Nephron progenitor cell (in vitro differentiated cells): Measurements from ENCODE around the gene NBPF8.
"Not testable (repeated sequence)": the region's sequence is repeated elsewhere in the genome, so short reads cannot be mapped to it uniquely, and the experiment has no call there.

Experiments
- DNase-seq: peaks from one replicate; pipeline ENCODE4 v3.0.0; 2021
- H3K27ac Mint-ChIP-seq: 2 replicates; pipeline ENCODE4 v1.8.0; 2021; ENCODE audit warnings: mild to moderate bottlenecking, moderate library complexity, mixed read lengths
- H3K27me3 Mint-ChIP-seq: 2 replicates; pipeline ENCODE4 v1.8.0; 2021; ENCODE audit warnings: mild to moderate bottlenecking, low read depth, mixed read lengths; ENCODE audit not compliant: poor library complexity
- H3K36me3 Mint-ChIP-seq: 2 replicates; pipeline ENCODE4 v1.8.0; 2021; ENCODE audit warnings: low read depth, mixed read lengths
- H3K4me1 Mint-ChIP-seq: 2 replicates; pipeline ENCODE4 v1.8.0; 2021; ENCODE audit warnings: mixed read lengths
- H3K4me3 Mint-ChIP-seq: 2 replicates; pipeline ENCODE4 v1.8.0; 2021; ENCODE audit warnings: mild to moderate bottlenecking, moderate library complexity, mixed read lengths
- H3K9me3 Mint-ChIP-seq: 2 replicates; pipeline ENCODE4 v1.8.0; 2021; ENCODE audit warnings: mild to moderate bottlenecking, moderate library complexity, mixed read lengths

The NBPF8 gene, protein sequence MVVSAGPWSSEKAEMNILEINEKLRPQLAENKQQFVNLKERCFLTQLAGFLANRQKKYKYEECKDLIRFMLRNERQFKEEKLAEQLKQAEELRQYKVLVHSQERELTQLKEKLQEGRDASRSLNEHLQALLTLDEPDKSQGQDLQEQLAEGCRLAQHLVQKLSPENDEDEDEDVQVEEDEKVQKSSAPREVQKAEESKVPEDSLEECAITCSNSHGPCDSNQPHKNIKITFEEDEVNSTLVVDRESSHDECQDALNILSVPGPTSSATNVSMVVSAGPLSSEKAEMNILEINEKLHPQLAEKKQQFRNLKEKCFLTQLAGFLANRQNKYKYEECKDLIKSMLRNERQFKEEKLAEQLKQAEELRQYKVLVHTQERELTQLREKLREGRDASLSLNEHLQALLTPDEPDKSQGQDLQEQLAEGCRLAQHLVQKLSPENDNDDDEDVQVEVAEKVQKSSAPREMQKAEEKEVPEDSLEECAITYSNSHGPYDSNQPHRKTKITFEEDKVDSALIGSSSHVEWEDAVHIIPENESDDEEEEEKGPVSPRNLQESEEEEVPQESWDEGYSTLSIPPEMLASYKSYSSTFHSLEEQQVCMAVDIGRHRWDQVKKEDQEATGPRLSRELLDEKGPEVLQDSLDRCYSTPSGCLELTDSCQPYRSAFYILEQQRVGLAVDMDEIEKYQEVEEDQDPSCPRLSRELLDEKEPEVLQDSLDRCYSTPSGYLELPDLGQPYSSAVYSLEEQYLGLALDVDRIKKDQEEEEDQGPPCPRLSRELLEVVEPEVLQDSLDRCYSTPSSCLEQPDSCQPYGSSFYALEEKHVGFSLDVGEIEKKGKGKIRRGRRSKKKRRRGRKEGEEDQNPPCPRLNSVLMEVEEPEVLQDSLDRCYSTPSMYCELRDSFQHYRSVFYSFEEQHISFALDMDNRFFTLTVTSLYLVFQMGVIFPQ

GRCh38 chr1:120414911-120415480 is at the start of gene NBPF8:
TSS of gene NBPF8 (plus strand) at chr1:120415035. CDS start at chr1:120436523, 21,488 bp downstream.
- not testable (repeated sequence) for H3K4me1 Mint-ChIP-seq

DNA sequence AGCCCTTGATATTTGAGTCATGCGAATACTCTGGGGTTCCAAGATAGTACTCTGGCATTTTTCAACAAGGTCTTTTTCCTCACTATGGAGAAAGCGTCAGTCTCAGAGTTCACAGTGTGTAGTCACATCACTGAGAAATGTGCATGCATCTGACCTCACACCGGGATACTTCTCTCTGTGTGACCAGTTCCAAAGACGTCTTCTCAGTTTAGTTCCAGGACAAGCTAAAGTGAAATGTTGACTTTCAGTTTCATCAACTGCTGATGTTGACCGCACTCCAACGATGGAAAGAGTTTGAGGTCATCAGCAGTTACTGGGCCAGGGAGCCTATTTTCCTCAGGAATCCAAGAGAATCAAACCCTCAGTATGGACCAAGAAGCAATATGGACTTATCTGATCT is 47.1 kb upstream of the NBPF8 start:
- not testable (repeated sequence) for H3K9me3 Mint-ChIP-seq, H3K36me3 Mint-ChIP-seq, DNase-seq, H3K27me3 Mint-ChIP-seq, H3K4me3 Mint-ChIP-seq, H3K27ac Mint-ChIP-seq, H3K4me1 Mint-ChIP-seq

More at GRCh38 chr1:120414911-120415480, at the start of gene NBPF8:
- not testable (repeated sequence) for H3K36me3 Mint-ChIP-seq, H3K27me3 Mint-ChIP-seq, H3K27ac Mint-ChIP-seq, H3K9me3 Mint-ChIP-seq
- peak; percentile 74 for DNase-seq
- H3K4me3 Mint-ChIP-seq = peak within 1 kb of the TSS; percentile 93

GRCh38 chr1:120386651-120387050 is 28.2 kb upstream of the NBPF8 start:
- H3K9me3 Mint-ChIP-seq, H3K27ac Mint-ChIP-seq, H3K27me3 Mint-ChIP-seq, H3K4me3 Mint-ChIP-seq, DNase-seq, H3K4me1 Mint-ChIP-seq, H3K36me3 Mint-ChIP-seq: not testable (repeated sequence)

GRCh38 chr1:120388597-120389126 is 26.2 kb upstream of the NBPF8 start:
- not testable (repeated sequence) for H3K36me3 Mint-ChIP-seq, H3K27ac Mint-ChIP-seq, H3K27me3 Mint-ChIP-seq, H3K4me1 Mint-ChIP-seq, DNase-seq, H3K9me3 Mint-ChIP-seq, H3K4me3 Mint-ChIP-seq

GRCh38 chr1:120391365-120391764 is 23.5 kb upstream of the NBPF8 start:
- H3K4me1 Mint-ChIP-seq, H3K4me3 Mint-ChIP-seq, H3K27ac Mint-ChIP-seq, H3K36me3 Mint-ChIP-seq, DNase-seq, H3K27me3 Mint-ChIP-seq, H3K9me3 Mint-ChIP-seq: not testable (repeated sequence)

DNA sequence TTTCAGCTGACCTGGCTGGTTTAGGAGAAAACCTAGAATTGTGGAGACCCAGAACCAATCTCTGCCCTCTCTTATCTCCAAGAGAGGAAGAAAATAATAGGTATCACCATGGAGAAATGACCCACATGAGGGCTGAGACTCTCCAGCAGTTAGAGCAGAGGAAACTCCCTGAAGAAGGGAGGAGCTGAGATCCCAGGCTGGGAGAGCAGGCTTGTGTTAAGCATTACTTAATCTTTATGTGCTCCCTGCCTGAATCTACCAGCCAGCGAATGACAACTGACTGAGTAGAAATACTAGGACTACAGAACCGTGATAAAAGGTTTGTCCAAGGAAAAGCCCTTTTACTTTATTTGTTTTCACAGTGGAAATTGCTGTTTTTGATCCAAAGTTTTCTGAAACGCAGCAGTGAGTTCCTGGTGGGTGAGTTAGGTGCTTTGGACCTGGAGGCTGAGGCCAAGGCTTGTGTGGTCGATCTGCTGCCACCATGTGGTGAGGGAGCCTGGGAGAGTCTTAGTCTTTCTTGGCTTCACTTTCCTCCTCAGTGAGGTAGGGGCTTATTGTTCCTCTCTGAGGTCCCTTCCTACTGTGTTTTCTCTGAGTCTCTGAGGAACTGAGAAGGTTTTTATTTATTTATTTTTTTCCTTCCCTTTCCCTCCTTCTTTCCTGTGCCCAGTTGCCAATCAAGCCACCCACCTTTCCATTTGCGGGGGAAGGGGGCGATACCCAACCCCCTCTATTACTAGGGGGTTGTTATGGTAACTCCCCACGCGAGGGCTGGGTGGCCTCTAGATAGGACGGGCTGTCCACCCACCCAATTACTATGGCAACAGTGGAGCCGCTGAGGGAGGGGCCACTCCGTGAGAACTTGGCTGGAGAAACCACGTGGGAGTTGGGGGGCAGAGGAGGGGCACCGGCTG is 21.3 kb upstream of the NBPF8 start:
- DNase-seq = peak; percentile 4
- H3K36me3 Mint-ChIP-seq, H3K4me1 Mint-ChIP-seq, H3K9me3 Mint-ChIP-seq, H3K4me3 Mint-ChIP-seq, H3K27ac Mint-ChIP-seq, H3K27me3 Mint-ChIP-seq: not testable (repeated sequence)

- H3K27me3 Mint-ChIP-seq, H3K9me3 Mint-ChIP-seq, DNase-seq, H3K27ac Mint-ChIP-seq, H3K4me3 Mint-ChIP-seq, H3K4me1 Mint-ChIP-seq, H3K36me3 Mint-ChIP-seq: not testable (repeated sequence)
Observed at GRCh38 chr1:120405348-120405747, 9.5 kb upstream of the NBPF8 start.

GRCh38 chr1:120414451-120414850 is 384 bp upstream of the NBPF8 start:
- not testable (repeated sequence) for H3K4me3 Mint-ChIP-seq, H3K36me3 Mint-ChIP-seq, H3K27me3 Mint-ChIP-seq, DNase-seq, H3K4me1 Mint-ChIP-seq, H3K9me3 Mint-ChIP-seq, H3K27ac Mint-ChIP-seq

DNA sequence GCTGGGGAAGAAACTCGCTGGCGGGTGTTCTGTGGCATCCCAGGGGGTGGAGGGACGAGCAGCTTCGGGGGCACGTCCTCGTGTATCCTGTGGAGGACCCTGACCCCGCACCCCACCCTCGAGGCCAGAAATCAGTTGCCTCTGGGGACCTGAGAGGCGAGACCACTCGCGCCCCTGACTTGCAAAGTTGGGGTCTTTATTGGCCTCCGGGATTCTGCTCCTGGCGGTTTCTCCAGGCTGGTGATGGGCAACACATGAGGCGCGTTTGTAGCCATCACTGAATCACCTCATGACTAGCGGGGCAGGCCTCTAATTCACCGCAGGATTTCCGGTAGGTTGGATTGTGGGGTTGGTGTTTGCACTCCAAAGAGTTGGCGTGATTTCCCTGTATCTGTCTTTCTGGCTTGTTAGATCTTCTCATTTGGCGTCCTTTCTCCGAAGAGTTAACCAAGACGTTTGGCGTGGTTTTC is 692 bp downstream of the NBPF8 start:
- not testable (repeated sequence) for H3K9me3 Mint-ChIP-seq, H3K36me3 Mint-ChIP-seq, H3K4me1 Mint-ChIP-seq, H3K27me3 Mint-ChIP-seq, H3K27ac Mint-ChIP-seq
- H3K4me3 Mint-ChIP-seq = peak overlapping the region; percentile 93
- peak; percentile 19 for DNase-seq

GRCh38 chr1:120425063-120425462 is 10.2 kb downstream of the NBPF8 start:
- not testable (repeated sequence) for H3K9me3 Mint-ChIP-seq, H3K27ac Mint-ChIP-seq, H3K36me3 Mint-ChIP-seq

DNA sequence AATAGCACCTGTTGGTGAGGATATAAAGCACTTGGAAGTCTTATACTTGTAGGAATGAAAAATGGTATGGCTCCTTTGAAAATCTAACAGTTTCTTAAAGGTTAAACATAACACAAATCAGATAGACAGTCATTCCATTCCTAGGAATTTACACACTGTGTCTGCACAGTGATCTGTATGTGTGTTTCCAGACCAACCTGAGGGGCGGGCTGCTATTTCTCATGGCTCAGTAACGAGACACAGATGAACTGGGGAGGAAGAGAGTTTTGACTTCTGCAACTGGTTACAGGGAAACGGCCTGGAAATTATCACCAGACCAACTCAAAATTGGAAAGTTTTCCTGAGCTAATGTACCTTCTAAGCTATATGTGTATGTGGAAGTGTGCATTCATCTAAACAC is 16.8 kb downstream of the NBPF8 start:
- H3K9me3 Mint-ChIP-seq, DNase-seq, H3K27ac Mint-ChIP-seq, H3K4me3 Mint-ChIP-seq, H3K27me3 Mint-ChIP-seq, H3K36me3 Mint-ChIP-seq, H3K4me1 Mint-ChIP-seq: not testable (repeated sequence)

More at GRCh38 chr1:120425063-120425462, 10.2 kb downstream of the NBPF8 start:
- not testable (repeated sequence) for H3K4me1 Mint-ChIP-seq, DNase-seq, H3K4me3 Mint-ChIP-seq, H3K27me3 Mint-ChIP-seq

GRCh38 chr1:120433831-120434230 is 19.0 kb downstream of the NBPF8 start:
- DNase-seq, H3K27me3 Mint-ChIP-seq, H3K36me3 Mint-ChIP-seq, H3K9me3 Mint-ChIP-seq, H3K27ac Mint-ChIP-seq, H3K4me1 Mint-ChIP-seq, H3K4me3 Mint-ChIP-seq: not testable (repeated sequence)

DNA sequence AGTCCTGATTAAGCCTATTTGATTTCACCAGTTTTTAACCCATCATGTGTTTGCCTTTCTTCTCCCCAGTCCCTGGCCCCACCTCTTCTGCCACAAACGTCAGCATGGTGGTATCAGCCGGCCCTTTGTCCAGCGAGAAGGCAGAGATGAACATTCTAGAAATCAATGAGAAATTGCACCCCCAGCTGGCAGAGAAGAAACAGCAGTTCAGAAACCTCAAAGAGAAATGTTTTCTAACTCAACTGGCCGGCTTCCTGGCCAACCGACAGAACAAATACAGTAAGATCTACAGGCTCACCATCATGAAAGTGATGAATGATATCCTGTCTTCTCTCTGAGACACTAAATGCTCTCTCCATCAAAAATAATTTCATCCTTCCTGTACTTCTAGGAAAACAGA is 34.3 kb downstream of the NBPF8 start:
- not testable (repeated sequence) for DNase-seq, H3K4me3 Mint-ChIP-seq, H3K27me3 Mint-ChIP-seq, H3K9me3 Mint-ChIP-seq, H3K4me1 Mint-ChIP-seq, H3K27ac Mint-ChIP-seq, H3K36me3 Mint-ChIP-seq
